K562 (cell line): ENCODE measurements around the gene ARMC6. TPM values are rescaled to one million over a fixed set of nuclear protein-coding genes. Genes with fewer than 3 reads are reported as not detected.

ENCODE experiments used
- DPF2 ChIP-seq: fragments of 450-650 bp; IDR thresholded peaks from 2 replicates; pipeline ENCODE4 v1.6.1; 2016
- GTF2A2 ChIP-seq: IDR thresholded peaks from 2 replicates; pipeline ENCODE4 v1.6.1; 2016; ENCODE audit warnings: mild to moderate bottlenecking, missing genetic modification characterization, missing compliant biosample characterization
- MAZ ChIP-seq, 2 experiments: fragments of 450-650 bp in 1 of 2; sonication (generic) in 1 of 2; formaldehyde crosslinking; IDR thresholded peaks in 1 of 2; conservative IDR thresholded peaks in 1 of 2; 2 replicates each; pipeline versions ENCODE4 v1.4.0 to v1.5.0; 2020; ENCODE audit warnings: mild to moderate bottlenecking in 1 of 2, missing genetic modification reagents in 1 of 2
- MGA ChIP-seq: fragments of 450-650 bp; IDR thresholded peaks from 2 replicates; pipeline ENCODE4 v1.6.1; 2016; ENCODE audit warnings: mild to moderate bottlenecking, moderate library complexity
- SAFB2 ChIP-seq: fragments of 200-400 bp; formaldehyde crosslinking; IDR thresholded peaks from 2 replicates; pipeline ENCODE4 v1.6.1; 2018; ENCODE audit warnings: borderline replicate concordance, low read length, low read depth, moderate library complexity; ENCODE audit not compliant: severe bottlenecking
- ZNF518B ChIP-seq: fragments of 250-450 bp; sonication (Bioruptor Pico); IDR thresholded peaks from 2 replicates; pipeline ENCODE4 v1.5.0; 2021; ENCODE audit warnings: mild to moderate bottlenecking, moderate library complexity
- polyA plus RNA-seq, 8 experiments: library from polyadenylated mRNA; depleted of rRNA in 4 of 8; stranded (reverse) in 5 of 8; unstranded in 3 of 8; fragments of >200 nt; fragmentation: Nextera tagmentation in 2 of 8; fragmentation: Illumina TruSeq in 1 of 8; extraction: Ambion mirVana in 2 of 8; extraction: Trizol in 1 of 8; gene quantifications; 2 replicates each; pipeline versions ENCODE4 v1.2.1 to v1.2.3, GENCODE V29; 2011 to 2014; ENCODE audit warnings: inconsistent platforms in 1 of 8, missing spikeins in 1 of 8
- total RNA-seq, 7 experiments: library from RNA; depleted of rRNA in 6 of 7; stranded (reverse); fragments of >200 nt in 6 of 7; fragmentation: Illumina TruSeq in 2 of 7; extraction: Trizol in 2 of 7; gene quantifications; 2 replicates each; pipeline versions ENCODE4 v1.2.1 to v1.2.3, GENCODE V29; 2011 to 2021; ENCODE audit warnings: low replicate concordance in 1 of 7
- TF ChIP-seq, protein P1 (sequence below): sonication (generic); formaldehyde crosslinking; IDR thresholded peaks from 2 replicates; pipeline ENCODE4 v1.8.0; 2023; ENCODE audit warnings: missing genetic modification reagents, mild to moderate bottlenecking, borderline replicate concordance

The ARMC6 gene
- total and polyA plus RNA-seq, 9 of the 15 experiments (the other 6 are each of a cell fraction or from before 2014, with no cell fraction given), result 2.1 to 93.4 (median 63.6) TPM

DNA sequence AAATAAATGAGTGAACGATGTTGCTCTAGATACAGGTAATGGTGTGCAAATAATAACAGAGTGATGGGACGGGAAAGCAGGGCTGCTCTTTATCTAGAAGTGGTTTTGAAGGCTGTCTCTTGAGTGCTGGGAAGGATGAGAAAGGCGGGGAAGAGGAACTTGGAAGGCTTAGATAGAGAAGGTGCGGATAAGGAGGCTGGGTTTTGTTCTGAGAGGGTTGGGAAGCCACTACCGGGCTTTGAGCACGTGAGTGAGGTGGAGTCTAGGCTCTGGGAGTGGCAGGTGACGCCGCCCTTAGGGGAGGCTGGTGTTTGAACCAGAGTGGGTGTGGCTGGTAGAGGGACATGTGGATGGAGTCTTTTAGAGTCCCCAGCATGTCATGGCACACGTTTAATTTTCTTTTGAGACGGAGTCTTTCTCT, 811 bp downstream of the ARMC6 start (continued):
- no peak for TF ChIP-seq MGA
- TF ChIP-seq SAFB2, result no peak
- no peak for TF ChIP-seq ZNF518B
- TF ChIP-seq, protein P1, sequence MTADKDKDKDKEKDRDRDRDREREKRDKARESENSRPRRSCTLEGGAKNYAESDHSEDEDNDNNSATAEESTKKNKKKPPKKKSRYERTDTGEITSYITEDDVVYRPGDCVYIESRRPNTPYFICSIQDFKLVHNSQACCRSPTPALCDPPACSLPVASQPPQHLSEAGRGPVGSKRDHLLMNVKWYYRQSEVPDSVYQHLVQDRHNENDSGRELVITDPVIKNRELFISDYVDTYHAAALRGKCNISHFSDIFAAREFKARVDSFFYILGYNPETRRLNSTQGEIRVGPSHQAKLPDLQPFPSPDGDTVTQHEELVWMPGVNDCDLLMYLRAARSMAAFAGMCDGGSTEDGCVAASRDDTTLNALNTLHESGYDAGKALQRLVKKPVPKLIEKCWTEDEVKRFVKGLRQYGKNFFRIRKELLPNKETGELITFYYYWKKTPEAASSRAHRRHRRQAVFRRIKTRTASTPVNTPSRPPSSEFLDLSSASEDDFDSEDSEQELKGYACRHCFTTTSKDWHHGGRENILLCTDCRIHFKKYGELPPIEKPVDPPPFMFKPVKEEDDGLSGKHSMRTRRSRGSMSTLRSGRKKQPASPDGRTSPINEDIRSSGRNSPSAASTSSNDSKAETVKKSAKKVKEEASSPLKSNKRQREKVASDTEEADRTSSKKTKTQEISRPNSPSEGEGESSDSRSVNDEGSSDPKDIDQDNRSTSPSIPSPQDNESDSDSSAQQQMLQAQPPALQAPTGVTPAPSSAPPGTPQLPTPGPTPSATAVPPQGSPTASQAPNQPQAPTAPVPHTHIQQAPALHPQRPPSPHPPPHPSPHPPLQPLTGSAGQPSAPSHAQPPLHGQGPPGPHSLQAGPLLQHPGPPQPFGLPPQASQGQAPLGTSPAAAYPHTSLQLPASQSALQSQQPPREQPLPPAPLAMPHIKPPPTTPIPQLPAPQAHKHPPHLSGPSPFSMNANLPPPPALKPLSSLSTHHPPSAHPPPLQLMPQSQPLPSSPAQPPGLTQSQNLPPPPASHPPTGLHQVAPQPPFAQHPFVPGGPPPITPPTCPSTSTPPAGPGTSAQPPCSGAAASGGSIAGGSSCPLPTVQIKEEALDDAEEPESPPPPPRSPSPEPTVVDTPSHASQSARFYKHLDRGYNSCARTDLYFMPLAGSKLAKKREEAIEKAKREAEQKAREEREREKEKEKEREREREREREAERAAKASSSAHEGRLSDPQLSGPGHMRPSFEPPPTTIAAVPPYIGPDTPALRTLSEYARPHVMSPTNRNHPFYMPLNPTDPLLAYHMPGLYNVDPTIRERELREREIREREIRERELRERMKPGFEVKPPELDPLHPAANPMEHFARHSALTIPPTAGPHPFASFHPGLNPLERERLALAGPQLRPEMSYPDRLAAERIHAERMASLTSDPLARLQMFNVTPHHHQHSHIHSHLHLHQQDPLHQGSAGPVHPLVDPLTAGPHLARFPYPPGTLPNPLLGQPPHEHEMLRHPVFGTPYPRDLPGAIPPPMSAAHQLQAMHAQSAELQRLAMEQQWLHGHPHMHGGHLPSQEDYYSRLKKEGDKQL, result no peak
- TF ChIP-seq DPF2, result peak; percentile 74; the same call in 1 of the 2 replicates
- TF ChIP-seq GTF2A2 (tag), result no peak
- no peak for TF ChIP-seq MAZ (CRISPR knock-in tag; conservative IDR thresholded peaks at IDR 0.05 in 1 of 2, IDR thresholded peaks at IDR 0.05 in 1 of 2)
